Mononuclear cell (primary cell): Measurements from ENCODE around the gene TBXT. TPM values are rescaled to one million over a fixed set of nuclear protein-coding genes. Genes with fewer than 3 reads are reported as not detected.
"Not testable (repeated sequence)": the region's sequence is repeated elsewhere in the genome, so short reads cannot be mapped to it uniquely, and the experiment has no call there.

Source experiments
- H3K27me3 ChIP-seq: 2 replicates; pipeline ENCODE4 v1.6.0; 2011; ENCODE audit warnings: low read length, control low read depth; ENCODE audit not compliant: insufficient read depth
- H3K4me1 ChIP-seq: 2 replicates; pipeline ENCODE4 v1.5.1; 2011; ENCODE audit warnings: mild to moderate bottlenecking, low read length, control low read depth; ENCODE audit not compliant: insufficient read depth
- H3K4me3 ChIP-seq: 2 replicates; pipeline ENCODE4 v1.5.1; 2011; ENCODE audit warnings: mild to moderate bottlenecking, low read length, moderate library complexity
- H3K9me3 ChIP-seq: 2 replicates; pipeline ENCODE4 v1.5.1; 2011; ENCODE audit warnings: low read depth, mild to moderate bottlenecking, control low read depth, low read length
- total RNA-seq: library from RNA; depleted of rRNA; stranded (reverse); fragments of >200 nt; gene quantifications from one replicate; pipeline ENCODE4 v1.2.3, GENCODE V29; 2012

Gene TBXT
- total RNA-seq, 1 donor = not detected

DNA sequence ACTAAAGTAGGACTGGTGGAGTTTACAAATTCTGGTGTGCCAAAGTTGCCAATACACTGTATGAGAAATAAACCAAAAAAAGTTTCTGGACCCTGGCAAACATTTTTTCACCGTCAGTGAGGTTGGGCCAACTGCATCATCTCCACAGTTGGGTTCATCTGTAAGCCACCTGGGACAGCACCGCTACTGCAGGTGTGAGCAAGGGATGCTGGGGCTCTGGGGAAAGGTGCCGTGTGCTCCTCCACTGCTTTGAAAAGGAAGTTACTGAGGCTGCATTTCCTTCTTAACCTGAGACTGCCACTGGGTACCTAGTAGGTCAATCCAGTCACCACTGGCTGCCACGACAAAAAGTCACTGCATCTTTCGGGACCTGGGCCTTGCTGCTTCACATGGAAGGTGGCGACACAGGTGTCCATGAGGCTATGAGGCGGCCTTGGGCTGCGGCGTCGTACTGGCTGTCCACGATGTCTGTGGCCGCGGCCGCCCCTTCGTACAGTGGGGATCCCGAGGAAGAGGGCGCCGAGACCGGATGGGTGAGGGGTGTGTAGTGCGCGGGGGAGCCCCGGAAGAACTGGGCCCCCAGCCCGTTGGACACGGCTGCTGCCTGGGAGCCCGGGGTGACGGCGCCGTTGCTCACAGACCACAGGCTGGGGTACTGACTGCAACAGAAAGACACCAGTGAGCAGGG is 9.6 kb downstream of the TBXT start:
- Histone ChIP-seq H3K4me1 (no peaks in the 10 kb centered on the region), H3K27me3 (peaks cover 4% of the 10 kb centered on the region), H3K9me3 (no peaks in the 10 kb centered on the region), H3K4me3 (no peak overlapping the region)

DNA sequence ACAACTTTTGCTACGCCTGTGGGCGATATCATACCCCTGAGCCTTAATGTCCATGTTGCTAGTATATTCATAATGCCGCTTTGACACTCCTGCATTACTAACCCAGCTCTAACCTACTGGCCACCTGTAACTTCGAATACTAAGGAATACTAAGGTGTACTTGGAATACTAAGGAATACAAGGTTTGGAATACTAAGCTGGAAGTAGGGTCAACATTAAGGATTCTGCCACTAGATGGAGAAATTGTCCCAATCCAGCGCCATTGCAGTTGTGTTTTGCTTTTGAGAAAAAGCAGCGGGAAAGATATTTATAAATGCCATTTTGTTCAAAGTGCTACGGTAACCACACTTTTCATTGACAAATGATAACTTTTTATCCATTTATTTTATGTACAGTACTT is 10.7 kb downstream of the TBXT start:
- Histone ChIP-seq H3K4me3 (no peak overlapping the region), H3K4me1 (no peaks in the 10 kb centered on the region), H3K27me3 (peaks cover 4% of the 10 kb centered on the region), H3K9me3 (no peaks in the 10 kb centered on the region)

DNA sequence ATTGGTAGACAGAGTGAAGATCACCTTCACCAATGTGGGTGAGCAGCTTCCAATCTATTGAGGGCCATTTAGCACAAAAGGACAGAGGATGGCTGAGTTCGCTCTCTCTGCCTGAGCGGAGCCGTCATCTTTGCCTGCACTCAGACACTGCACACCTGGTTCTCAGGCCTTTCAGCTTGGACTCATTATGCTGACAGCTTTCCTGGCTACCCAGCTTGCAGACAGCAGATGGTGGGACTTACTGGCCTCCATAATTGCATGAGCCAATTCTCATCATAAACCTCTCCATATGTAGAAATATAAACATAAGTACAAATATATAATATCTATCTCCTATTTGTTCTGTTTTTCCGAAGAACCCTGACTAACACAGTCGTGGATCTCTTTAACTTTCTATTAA is 13.7 kb downstream of the TBXT start:
- Histone ChIP-seq H3K27me3 (peaks cover 4% of the 10 kb centered on the region), H3K4me1 (no peaks in the 10 kb centered on the region), H3K4me3 (no peak overlapping the region), H3K9me3 (no peaks in the 10 kb centered on the region)

DNA sequence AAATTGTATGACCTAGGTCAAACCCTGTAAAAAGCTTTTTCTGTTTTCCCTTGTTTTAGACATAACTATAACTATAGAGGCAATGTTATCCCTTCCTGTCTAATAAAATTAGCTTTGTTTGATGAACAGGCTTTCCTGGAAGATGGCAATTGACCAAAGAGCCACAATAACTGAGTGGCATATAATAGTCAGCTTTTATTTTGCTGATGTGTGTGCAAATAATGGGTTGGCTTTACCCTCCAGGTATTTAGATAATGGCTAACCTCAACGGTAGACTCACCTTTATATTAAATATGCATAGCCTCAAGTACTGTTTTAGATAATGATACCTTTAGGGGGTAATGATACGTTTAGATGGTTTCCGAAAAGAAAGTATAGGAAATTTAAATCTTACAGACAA is 15.0 kb downstream of the TBXT start:
- no peaks in the 10 kb centered on the region for H3K4me1 ChIP-seq
- H3K4me3 ChIP-seq = no peak overlapping the region
- peaks cover 4% of the 10 kb centered on the region for H3K27me3 ChIP-seq
- no peaks in the 10 kb centered on the region for H3K9me3 ChIP-seq

DNA sequence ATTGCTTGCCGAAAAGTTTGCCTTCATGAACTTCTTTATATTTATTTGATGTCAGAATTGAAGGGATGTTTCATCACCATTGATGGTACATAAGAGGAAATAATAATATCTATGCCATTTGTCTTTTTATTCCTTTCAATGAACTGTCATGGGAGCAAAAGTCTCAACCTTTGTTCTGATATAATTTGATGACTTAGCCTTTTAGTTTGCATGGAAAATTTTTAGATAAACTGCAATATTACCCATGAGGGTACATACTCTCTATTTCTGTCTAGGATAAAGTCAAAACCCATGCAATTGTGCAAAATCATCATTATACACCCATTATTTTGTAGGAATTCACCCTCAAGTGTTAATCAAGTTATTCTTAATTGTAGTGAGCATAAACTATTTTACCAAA is 15.9 kb downstream of the TBXT start:
- Histone ChIP-seq H3K4me1 (no peaks in the 10 kb centered on the region), H3K27me3 (peaks cover 4% of the 10 kb centered on the region), H3K4me3 (no peak overlapping the region), H3K9me3 (no peaks in the 10 kb centered on the region)

DNA sequence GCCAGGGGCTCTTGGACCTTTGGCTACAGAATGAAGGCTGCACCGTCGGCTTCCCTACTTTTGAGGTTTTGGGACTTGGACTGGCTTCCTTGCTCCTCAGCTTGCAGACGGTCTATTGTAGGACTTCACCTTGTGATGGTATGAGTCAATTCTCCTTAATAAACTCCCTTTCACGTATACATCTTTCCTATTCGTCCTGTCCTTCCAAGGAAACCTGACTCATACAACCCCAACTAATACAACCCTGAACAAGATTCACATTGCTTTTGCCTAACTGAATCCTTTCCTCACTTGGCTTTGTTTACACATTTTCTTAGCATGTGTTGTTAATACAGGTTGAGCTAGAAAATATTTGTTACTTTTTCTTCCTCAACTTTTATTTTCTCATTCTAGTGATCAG is 21.9 kb downstream of the TBXT start:
- no peaks in the 10 kb centered on the region for H3K4me1 ChIP-seq
- no peaks in the 10 kb centered on the region for H3K9me3 ChIP-seq
- peaks cover 5% of the 10 kb centered on the region for H3K27me3 ChIP-seq
- no peak overlapping the region for H3K4me3 ChIP-seq

DNA sequence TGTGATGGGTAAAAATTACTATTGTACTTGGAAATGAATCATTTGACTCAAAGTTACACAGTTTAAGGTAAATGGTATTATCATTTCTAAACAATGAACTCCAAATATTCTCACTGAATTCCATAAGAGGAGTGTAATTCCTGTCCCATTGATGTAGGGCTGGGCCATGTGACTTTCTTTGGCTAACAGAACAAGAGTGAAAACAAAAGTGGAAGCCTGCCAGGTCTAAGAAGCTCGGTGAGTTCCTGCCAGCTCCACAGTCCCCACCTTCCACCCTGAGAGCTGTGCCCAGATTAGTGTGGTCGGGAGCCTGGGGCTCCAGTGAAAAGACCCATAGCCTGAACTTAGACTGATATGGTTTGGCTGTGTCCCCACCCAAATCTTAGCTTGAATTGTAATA is 24.6 kb downstream of the TBXT start:
- Histone ChIP-seq H3K4me1 (no peaks in the 10 kb centered on the region), H3K27me3 (peaks cover 5% of the 10 kb centered on the region), H3K9me3 (no peaks in the 10 kb centered on the region), H3K4me3 (no peak overlapping the region)

DNA sequence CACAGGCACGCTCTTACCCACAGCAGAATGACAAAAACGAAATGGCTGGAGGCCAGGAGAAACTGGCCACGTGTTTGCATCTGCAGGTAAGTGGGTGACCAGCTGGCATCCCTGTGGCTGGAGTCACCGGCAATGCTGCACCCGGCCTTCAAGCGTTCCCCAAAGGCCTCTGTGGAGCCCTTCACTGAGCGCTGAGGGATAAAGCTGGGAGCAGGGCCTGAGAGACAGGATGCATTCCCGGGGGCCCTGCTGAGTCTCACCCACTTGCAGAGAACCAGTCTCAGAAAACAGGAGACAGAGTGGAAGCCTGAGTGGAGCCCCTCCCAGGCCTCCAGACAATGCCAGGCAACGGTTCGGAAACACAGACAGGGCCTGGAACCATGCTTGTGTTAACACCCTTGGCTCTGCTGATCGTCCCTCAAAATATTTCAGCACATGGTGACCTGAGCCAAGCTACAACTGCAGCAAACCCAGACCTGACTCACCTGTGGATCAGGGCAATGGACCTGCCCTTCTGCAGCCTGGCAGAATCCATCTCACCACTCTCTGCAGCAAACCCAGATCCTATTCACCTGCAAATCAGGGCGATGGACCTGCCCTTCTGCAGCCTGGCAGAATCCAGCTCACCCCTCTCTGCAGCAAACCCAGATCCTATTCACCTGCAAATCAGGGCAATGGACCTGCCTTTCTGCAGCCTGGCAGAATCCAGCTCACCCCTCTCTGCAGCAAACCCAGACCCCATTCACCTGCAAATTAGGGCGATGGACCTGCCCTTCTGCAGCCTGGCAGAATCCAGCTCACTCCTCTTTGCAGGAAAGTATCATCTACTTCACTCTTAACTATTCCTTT is 39.8 kb downstream of the TBXT start:
- no peak overlapping the region for H3K4me3 ChIP-seq
- H3K9me3 ChIP-seq = no peaks in the 10 kb centered on the region
- no peaks in the 10 kb centered on the region for H3K27me3 ChIP-seq

DNA sequence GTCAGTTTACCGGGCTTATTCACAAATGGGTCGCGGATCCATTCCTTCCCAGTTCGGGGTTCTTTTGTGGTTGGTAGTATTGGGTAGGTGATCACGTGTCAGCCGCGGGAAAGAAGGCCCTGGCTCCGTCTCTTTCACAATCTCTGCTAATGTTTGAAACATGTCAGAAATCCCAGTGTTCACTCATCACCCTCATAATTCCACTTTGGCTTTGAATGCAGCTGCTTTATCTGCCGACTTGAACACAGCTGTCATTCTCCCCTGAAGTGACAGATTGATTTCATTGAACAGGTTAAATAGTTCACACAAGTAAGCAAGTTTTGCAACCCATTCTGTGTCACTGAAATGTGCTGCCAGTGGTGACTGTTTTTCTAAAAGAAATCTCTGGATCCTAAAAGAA is 44.5 kb downstream of the TBXT start:
- H3K4me1 ChIP-seq, H3K9me3 ChIP-seq, H3K27me3 ChIP-seq, H3K4me3 ChIP-seq: not testable (repeated sequence)

More for the DNA sequence above, 39.8 kb downstream of the TBXT start:
- H3K4me1 ChIP-seq = no peaks in the 10 kb centered on the region

DNA sequence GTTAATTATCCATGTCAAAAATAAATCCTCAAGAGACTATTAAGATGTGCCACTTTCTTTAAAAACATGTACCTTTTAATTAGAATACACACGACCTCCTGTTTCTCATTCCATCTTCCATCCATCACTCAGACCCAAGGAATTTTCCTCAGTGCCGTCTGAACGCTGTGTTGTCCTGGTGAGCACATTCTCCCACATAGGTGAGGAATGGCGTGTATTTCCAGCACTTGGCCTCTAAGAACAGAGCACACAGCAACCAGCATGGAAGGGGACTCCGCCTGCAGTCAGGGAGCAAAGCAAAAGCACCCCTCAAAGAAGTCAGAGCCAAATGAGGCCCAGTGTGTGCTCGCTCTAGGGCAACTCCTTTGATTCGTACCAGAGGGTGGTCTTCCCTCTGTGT is 45.9 kb downstream of the TBXT start:
- Histone ChIP-seq H3K4me3 (no peak overlapping the region), H3K27me3 (no peaks in the 10 kb centered on the region), H3K9me3 (no peaks in the 10 kb centered on the region)

DNA sequence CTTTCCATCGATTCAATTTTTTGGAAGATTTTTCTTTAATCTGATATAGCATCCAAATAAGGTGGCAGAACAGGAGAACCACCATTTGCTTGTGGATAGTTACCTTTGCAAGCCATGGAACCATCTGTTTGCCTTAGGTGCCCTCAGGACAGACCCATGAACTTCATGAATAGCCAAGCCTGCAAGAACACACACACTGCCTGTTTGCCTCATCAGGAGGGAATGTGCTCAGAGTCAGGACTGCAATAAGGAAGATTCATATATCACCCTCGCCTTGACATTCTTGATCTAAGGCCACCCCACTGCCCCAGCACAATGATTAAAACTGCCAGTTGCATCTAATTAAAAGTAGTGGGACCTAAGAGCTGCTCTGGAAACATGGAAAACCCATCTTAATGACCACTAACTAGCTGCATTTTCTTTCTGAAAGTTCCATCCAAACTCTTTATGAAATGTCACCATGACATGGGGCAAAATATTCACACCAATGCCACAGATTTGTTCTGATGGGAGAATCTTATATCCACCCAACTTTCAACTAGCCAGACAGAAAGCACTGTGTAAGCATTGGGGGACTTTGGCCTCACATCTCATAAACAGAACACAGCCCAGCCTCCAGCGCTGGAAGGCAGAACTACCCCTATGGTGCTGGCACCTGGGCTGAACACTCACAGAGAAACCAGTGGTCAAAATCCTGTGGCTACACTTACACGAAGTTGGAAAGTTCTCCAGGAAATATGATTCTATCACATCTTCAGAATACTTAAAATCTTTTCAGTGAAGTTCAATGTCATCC is 48.3 kb downstream of the TBXT start:
- peaks cover 10% of the 10 kb centered on the region for H3K9me3 ChIP-seq
- no peaks in the 10 kb centered on the region for H3K4me1 ChIP-seq
- H3K27me3 ChIP-seq = no peaks in the 10 kb centered on the region
- no peak overlapping the region for H3K4me3 ChIP-seq

More for the DNA sequence above, 45.9 kb downstream of the TBXT start:
- H3K4me1 ChIP-seq = no peaks in the 10 kb centered on the region

DNA sequence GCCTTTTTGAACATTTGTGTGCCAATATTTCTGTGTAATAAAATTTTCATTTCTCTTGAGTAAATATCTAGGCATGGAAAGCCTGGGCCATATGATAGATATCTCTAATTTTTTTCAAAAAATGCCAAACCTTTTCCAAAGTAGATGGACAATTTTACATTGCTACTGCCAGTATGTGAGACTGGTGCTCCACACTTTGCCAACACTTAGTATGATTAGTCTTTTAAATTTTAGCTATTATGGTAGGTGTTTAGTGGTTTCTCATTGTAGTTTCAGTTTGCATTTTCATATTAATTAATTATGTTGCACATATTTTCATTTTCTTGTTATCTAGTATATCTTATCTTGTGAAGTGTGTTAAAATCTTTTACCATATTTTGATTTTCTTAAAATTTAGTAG is 52.0 kb downstream of the TBXT start:
- Histone ChIP-seq H3K27me3 (peaks cover 6% of the 10 kb centered on the region), H3K4me3 (no peak overlapping the region), H3K9me3 (peaks cover 10% of the 10 kb centered on the region), H3K4me1 (no peaks in the 10 kb centered on the region)

DNA sequence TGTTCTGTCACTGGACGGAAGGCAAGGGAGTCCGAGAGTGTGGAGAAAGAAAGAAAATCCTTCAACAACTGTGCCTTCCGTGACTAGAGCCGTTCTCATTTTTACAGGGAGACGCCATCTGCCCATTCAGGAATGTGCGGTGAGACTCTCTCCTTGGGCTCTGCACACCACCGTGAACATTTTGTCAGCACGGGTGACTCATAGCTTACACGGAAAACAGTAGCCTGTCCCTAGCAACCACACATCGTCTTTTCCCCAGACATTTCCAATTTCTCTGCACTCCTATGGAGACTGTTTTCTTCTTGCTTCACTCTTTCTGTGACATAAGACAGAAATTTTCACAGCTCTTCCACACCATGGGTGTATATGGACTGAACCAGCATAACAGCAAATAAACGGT is 55.1 kb downstream of the TBXT start:
- no peak overlapping the region for H3K4me3 ChIP-seq
- H3K27me3 ChIP-seq = peaks cover 19% of the 10 kb centered on the region
- no peaks in the 10 kb centered on the region for H3K4me1 ChIP-seq
- peaks cover 10% of the 10 kb centered on the region for H3K9me3 ChIP-seq

DNA sequence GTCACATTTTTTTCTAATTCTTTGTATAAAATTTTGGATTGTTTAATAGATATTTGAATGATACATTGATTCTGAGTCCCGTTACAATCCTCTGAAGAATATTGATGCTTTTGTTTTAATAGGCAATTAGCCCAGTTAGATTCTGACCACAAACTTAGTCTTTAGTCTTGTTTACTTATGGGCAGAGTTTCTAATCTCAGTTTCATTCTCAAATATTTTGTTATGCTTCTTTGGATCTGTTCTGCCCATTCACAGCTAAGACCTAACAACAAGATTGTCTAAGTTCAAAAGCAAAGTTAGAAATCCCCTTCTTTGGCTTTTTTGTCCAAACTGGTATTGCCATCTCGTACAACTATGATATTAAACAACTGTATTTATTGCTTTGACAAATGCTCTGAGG is 58.0 kb downstream of the TBXT start:
- H3K27me3 ChIP-seq = peaks cover 19% of the 10 kb centered on the region
- no peak overlapping the region for H3K4me3 ChIP-seq
- H3K9me3 ChIP-seq = no peaks in the 10 kb centered on the region
- H3K4me1 ChIP-seq = no peaks in the 10 kb centered on the region
